Fibroblast of skin of left quadriceps (primary cell): ENCODE results near the gene PRADC1.
"Not testable (repeated sequence)": the region's sequence is repeated elsewhere in the genome, so short reads cannot be mapped to it uniquely, and the experiment has no call there.

ENCODE experiments used
- DNase-seq, 2 experiments: peaks; one replicate each; pipeline ENCODE4 v3.0.0-alpha.2; 2013; ENCODE audit warnings: low read depth in 2 of 2

PRADC1 gene

DNA sequence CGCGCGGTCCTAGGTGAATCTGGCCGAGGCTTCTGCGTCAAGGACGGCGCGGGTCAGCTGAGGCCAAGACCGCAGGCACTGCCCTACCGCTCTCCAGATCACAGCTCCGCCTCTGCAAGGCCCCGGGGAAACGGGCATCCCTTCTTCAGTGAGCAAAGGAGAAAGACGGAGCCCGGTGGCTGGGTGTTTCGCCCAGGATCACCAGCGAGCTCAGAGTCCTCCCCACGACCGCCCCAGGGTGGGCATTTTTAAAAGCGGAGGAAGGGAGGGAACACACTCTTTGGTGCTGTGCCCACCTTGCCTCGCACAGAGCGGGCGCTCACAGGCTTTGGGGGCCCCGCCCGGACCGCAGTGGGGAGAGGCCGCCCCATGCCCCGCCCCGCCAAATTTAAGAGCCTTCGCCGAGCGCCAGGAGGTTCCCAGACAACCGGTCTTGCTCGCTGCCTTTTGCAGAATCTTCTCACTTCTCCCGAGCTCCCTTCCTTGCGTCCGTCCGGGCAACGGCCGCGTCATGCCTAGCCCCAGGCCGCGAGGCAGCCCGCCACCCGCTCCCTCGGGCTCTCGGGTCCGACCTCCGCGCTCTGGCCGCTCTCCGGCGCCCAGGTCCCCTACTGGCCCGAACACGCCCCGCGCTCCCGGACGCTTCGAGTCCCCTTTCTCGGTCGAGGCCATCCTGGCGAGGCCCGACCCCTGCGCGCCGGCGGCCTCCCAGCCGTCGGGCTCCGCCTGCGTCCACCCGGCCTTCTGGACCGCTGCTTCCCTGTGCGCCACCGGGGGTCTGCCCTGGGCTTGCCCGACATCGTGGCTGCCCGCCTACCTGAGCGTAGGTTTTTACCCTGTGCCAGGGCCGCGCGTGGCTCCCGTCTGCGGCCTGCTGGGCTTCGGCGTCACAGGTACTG is 30.6 kb downstream of the PRADC1 start, which contains the start of gene NOTO:
Gene NOTO (plus strand): TSS at position 419 of the 899 bp plus-strand sequence. CDS start 93 bp downstream, at position 512.
- DNase-seq, result no peak

DNA sequence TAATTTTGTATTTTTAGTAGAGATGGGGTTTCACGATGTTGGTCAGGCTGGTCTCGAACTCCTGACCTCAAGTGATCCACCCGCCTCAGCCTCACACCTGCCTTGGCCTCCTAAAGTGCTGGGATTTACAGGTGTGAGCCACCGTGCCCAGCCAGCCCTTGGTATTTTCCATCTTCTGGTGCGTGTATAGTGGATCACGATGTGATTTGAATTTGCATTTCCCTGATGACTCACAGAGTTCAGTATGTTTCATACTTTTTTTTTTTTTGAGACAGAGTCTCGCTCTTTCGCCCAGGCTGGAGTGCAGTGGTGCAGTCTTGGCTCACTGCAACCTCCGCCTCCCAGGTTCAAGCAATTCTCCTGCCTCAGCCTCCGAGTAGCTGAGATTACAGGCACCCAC is 32.8 kb downstream of the PRADC1 start:
- not testable (repeated sequence) for DNase-seq

DNA sequence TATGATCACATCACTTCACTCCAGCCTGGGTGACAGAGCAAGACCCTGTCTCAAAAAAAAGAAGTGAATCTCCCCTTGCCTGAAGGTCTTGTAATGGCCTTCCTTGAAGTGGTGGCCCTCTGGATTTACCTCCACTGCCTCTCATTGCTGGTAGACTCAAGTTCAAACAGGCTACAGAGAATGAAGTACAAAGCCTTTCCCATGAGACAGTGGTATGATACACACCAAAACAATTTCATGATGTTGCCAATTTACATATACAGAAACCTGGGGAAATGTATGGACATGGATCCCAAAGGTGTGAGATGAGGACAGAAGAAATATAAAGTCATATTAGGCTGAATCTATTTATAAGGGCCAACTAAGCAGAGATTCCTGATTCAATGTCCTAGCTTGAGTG is 35.5 kb downstream of the PRADC1 start:
- DNase-seq, result no peak

DNA sequence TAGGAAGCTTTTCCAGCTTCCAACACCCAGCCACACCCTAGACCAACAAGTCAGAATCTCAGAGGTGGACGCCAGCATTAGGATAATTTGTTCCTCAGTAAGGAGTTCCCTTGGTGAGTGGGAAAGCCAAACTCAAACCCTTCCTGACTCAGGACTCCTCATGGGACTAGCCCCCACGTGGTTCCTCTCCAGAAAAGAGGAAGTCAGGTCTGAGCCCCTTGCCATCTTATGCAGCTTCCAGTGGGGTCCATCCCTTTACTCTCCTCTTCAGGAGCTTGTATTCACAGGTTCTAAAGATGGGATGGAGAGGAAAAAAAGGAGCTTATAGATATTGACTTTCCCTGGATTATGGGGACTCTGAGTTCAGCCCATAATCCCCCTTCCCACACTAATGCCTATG is 45.5 kb downstream of the PRADC1 start:
- no peak for DNase-seq

DNA sequence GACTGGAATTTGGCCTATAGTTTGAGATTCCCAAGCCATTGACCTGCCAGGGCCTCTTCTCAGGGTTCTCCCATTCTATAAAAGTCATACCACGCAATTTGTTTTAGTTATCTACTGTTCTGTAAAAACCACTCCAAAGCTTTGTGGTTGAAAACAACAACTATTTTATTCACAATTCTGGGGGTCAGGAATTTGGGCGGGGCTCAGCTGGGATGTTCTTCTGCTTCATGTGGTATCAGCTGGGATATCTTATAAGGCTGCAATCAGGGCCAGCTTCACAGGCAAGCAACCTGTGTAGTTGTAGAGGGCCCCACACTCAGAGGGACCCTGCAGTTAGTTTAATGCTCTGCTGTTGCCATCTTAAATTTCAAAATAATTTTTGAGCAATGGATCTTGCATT is 47.1 kb downstream of the PRADC1 start:
- DNase-seq, result no peak
